Activated gamma-delta T cell (primary cell): ENCODE measurements around the gene TFAP2C.

Experiments
- DNase-seq: peaks from one replicate; lab custom pipeline; 2025; lab: John Stamatoyannopoulos, UW
- total RNA-seq, 2 donors: gene quantifications; one replicate each; lab custom pipeline; 2026; lab: John Stamatoyannopoulos, UW

The TFAP2C gene
- total RNA-seq: 0.15 to 0.26 reads per million in 2 donors

GRCh38 chr20:56628873-56629463 lies at the start of gene TFAP2C:
TSS of gene TFAP2C (plus strand) at chr20:56629306. CDS start at chr20:56629545, 239 bp downstream.
- DNase-seq: no peak

GRCh38 chr20:56580226-56580625 lies 48.9 kb upstream of the TFAP2C start:
- no peak for DNase-seq

GRCh38 chr20:56581701-56582100 lies 47.4 kb upstream of the TFAP2C start:
- DNase-seq: no peak

DNA sequence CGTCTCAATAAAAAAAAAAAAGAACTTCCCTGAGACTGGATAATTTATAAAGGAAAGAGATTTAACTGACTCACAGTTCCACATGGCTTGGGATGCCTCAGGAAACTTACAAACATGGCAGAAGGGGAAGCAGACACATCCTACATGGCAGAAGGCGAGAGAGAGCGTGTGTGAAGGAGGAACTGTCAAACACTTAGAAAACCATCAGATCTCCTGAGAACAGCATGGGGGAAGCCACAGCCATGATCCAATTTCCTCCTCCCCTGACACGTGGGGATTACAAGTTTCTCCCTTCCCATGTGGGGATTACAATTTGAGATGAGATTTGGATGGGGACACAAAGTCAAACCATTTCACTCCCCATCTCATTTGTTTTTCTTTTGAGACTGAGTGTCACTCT lies 46.6 kb upstream of the TFAP2C start:
- no peak for DNase-seq

DNA sequence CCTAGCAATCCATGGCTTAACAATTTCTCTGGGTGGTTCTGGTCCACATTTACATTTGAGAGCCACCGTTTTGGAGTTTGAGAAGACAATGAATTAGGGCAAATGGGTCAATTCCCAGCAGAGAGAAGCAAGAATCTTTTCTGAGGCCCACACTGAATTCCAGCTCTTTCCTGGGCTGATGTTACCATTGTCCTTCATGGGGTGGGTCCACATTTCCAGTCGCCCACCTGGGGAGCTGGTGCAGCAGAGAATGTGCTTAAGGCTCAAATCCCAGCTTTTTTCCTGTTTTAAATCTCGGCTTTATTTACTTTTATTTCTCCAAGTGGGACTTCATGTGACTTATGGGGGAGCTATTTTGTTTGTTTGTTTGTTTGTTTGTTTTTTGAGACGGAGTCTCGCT lies 44.2 kb upstream of the TFAP2C start:
- DNase-seq: no peak

DNA sequence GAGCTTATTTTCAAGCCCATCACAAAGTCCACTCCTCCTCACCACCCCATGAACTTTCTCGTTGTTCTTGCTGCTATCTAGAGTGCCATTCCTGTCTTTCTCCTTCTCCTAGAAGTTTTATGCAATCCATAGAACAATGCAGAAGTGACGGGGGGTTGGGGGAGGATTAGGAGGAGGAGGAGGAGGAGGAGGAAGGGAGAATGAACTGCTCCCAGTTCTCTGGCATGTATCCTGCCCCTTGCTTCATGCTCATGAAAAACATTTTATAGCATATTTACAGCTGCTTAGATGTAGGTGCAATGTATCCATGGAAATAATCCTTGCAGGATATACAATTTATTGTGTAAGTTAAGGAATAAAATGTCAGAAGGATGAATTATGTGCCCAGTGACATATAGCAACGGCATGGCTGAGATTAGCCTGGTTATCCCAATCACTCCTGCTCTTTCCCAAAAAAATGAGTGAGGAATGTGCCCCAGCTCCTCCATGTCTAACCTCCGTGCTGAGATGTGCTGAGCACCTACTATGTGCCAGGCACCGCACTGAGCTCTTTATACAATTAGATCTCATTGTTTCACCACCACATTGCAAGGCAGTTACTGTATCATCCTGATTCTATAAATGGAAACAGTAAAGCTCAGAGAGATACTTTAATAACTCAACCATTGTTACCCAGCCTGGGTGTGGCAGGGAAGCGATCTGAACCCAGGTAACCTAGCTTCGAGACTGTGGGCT lies 41.6 kb upstream of the TFAP2C start:
- no peak for DNase-seq

- DNase-seq: no peak
Measured at GRCh38 chr20:56588996-56589395, 40.1 kb upstream of the TFAP2C start.

- no peak for DNase-seq
Measured at GRCh38 chr20:56589633-56590032, 39.5 kb upstream of the TFAP2C start.

DNA sequence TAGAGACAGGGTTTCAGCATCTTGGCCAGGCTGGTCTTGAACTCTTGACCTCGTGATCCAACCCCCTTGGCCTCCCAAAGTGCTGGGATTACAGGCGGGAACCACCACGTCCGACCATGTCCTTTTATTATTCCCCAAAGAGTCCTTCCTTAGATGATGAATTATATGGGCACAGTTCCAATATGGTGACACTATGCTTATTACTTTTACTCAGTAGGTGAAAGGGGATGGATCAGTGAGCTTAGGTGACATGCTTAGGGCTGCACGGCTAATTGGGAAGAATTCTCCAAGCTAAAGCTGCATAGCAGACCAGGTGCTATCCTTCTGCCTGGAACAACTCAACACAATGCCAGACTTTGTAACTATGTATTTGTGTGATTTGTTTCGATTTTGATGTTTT lies 38.2 kb upstream of the TFAP2C start:
- no peak for DNase-seq

DNA sequence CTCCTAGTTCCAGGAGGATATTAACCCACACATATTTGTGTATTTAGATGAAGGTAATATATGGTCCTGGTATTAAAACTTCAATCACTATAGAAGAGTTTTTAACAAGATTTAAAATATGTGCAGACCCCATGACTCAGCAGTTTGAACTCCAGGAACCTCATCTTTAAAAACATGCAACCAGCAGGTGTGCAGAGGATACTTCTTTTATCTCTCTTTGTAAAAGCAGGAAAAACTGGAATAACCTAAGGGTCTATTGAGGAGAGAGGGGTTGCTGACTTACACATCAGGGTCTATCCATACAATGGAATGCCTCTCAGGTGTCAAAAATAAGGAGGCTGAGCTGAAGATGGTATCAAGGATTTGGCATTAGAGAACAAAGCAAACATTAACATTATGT lies 36.9 kb upstream of the TFAP2C start:
- no peak for DNase-seq

DNA sequence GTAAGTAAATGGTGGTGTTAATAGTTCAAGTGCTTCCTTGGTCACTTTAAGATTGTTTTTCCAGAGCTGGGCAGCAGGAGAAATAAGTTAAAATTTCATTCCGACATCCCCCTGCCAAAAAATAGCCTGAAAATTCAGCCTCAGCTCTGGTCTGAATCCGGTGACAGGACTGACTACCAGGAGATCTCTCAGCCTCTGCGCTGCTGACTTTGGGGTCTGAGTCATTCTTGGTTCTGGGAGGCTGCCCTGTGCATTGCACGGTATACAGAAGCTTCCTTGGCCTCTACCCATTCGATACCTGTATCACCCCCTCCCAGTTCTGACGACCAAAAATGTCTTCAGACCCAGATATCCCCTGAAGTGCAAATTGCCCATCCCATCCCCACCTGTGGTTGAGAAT lies 36.3 kb upstream of the TFAP2C start:
- no peak for DNase-seq

DNA sequence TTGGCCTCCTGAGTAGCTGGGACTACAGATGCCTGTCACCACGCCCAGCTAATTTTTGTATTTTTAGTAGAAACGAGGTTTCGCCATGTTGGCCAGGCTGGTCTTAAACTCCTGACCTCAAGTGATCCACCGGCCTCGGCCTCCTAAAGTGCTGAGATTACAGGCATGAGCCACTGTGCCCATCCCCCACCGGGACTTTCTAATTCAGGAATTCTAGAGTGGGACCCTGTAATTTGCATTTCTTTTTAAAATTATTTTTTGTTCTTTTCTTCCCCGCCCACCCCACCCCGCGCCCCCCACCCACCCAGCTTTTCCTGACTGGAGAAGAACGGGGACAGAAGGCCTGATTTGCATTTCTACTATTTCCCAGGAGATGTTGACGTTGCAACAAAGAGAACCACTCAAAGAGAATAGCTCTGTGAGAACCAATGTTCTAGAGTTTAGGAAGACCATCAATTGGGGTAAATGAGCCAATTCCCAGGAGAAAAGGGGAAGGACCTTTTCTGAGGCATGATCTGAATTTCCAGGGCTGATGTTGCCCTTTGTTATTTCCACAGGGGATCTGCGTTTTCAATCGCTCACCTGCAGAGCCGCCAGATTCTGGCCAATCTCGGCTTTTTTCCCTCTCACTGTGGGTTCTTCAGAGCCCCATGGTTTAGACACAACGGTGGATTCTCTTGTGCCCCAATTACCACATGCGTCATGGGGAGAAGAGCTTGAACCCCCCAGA lies 33.2 kb upstream of the TFAP2C start:
- DNase-seq: no peak

- no peak for DNase-seq
Measured at GRCh38 chr20:56601166-56601565, 27.9 kb upstream of the TFAP2C start.

- DNase-seq: no peak
Measured at GRCh38 chr20:56604673-56605072, 24.4 kb upstream of the TFAP2C start.

DNA sequence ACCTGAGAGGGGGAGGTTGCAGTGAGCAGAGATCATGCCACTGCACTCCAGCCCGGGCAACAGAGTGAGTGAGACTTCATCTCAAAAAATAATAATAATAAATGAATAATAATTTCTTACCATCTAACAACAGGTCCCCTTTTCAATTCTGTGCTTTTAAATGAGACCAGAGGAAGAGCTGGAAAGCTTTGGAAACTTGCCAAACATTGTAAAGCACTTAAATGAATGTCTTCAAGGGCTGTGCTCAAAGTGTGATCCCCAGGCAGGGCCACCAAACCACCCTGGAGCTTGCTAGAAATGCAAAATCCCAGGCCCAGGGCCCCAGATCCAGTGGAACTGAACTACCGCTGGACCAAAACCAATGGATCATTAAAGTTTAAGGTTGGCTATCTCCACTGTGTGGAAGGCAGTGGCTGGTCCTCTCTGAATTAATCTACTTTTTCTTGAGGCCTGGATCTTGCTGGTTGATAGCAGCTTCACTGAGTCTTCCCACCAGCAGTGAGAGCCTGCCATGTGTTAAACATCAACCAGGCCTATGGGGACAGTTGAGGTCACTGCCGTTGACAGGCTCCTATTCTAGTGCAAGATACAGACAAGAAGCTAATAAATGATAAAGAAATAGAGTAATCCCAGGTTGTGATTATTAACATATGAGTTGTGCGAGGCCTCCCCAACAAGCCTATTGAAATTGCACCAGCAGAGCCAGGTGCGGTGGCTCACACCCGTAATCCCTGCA lies 23.7 kb upstream of the TFAP2C start:
- no peak for DNase-seq

DNA sequence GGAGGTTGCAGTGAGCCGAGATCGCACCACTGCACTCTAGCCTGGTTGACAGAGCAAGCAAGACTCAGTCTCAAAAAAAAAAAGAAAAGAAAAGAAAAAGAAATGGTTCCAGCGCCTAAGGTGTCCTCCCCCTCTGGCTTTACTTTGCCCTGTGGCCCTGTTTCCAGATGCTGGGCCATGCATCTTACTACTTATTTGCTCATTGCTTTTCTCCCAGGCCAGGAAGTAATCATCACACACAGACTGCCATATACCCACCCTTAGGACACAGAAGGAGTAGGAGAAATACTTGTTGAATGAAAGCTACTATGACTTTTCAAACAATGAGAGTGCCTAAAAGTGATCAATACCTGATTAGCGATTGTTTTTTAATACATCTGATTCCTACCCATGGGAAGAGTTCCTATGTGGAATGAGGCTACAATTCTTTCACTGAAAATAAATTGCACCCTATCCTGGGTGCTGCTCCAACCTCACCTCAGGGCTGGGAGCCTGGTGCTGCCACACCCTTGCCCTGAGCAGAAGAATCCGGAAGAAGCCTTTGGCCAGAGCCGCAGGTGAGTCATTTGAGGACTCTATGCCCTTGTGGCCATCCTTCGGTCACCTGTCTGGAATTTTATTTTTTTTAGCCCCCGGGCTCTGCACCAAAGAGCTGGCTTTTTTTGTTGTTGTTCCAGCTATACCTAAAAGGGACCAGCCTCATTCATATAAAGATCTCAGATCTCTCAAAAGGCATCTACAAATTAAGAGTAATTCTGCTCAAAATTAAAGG lies 22.7 kb upstream of the TFAP2C start:
- DNase-seq: no peak

- DNase-seq: no peak
Measured at GRCh38 chr20:56607061-56607704, 21.9 kb upstream of the TFAP2C start.

DNA sequence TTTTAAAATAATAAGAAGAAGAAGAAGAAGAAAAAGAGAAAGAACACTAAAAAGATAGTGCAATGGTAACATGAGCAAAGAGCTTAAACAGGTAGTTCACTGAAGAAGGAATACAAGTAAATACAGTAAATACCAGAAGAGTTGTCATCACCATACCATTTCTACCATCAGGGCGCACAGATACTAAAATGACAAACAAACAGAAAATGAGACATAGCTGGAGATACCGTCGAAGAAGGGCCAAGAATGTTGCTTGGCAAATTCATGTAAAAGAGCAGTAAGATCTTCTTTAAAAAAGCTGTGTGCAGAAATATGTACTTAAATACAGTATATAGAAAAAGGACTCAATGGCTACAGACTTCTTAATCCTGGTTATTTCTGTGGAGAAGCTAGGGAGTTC lies 20.7 kb upstream of the TFAP2C start:
- no peak for DNase-seq

DNA sequence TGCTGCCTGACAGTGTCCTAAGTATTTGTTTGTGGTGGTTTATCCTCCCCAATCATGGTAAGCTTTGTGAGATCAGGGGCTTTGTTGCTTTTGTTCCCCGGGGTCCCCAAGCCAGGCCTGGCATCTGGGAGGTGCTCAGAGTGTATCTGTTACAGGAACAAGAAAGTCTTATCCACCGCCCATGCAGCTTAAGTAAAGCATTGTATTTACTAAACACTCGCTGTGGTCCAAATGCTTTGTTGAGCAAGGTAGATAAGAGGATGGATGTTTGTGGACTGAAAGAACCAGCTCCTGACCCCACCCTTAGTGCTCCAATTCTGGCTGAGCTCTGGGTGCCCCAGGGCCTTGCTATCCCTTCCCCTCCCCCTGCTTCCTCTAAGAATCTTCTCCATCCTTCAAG lies 19.8 kb upstream of the TFAP2C start:
- no peak for DNase-seq

DNA sequence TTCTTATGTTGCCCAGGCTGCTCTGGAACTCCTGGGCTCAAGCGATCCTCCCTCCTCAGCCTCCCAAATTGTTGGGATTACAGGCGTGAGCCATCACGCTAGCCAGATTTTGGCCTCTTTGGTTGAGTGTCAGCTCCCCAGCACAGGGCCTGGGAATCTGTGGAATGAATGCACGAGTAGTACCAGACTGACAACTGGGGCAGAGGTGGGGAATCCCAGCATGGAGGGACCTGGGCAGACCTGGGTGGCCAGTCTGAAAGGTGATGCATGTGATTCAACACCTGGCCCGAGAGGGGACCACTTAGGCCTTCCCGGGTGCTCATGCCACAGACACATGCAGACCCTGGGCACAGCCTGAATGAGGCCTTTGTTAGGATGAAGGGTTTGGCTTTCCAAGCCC lies 19.0 kb upstream of the TFAP2C start:
- DNase-seq: no peak

DNA sequence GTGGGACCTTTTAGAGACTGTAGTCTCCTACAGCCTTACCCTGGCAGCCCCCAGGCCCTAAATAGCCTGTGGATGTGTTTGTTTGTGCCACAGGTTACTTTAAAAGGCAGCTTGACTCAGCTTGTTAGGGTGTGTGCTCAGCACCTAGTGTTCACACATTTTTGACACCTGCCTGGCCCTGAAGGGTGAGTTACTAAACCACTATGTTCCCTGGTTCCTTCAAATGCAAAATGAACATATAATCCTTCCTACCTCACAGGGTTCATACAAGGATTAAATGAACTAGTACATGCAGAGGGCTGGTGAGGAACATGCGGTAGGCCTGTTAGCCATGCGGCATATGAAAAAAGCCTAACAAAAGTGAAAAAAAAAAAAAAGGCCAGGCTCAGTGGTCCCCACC lies 14.9 kb upstream of the TFAP2C start:
- DNase-seq: no peak
